Liver (tissue), 9 donors: ENCODE measurements around the gene MSMP. TPM values are rescaled to one million over a fixed set of nuclear protein-coding genes. Genes with fewer than 3 reads are reported as not detected.

ENCODE experiments used
- DNase-seq: peaks from one replicate; pipeline ENCODE4 v3.0.0-alpha.2; 2017; ENCODE audit warnings: low spot score
- H3K27ac ChIP-seq, 2 donors: one replicate each; pipeline ENCODE4 v1.7.0; 2013; ENCODE audit warnings: inconsistent platforms in 2 of 2, low read length in 2 of 2, control low read depth in 1 of 2, low read depth in 1 of 2, mild to moderate bottlenecking in 1 of 2
- H3K27me3 ChIP-seq, 4 donors: one replicate each; pipeline versions ENCODE4 v1.6.1 to v1.7.0; 2013; ENCODE audit warnings: low read length in 3 of 4, inconsistent platforms in 1 of 4, mild to moderate bottlenecking in 1 of 4, moderate library complexity in 1 of 4; ENCODE audit not compliant: control insufficient read depth in 4 of 4, insufficient read depth in 4 of 4
- H3K36me3 ChIP-seq, 4 donors: one replicate each; pipeline versions ENCODE4 v1.6.1 to v1.7.0; 2013; ENCODE audit warnings: low read length in 3 of 4, mild to moderate bottlenecking in 3 of 4, low read depth in 1 of 4, moderate library complexity in 1 of 4; ENCODE audit not compliant: control insufficient read depth in 4 of 4, insufficient read depth in 3 of 4
- H3K4me1 ChIP-seq, 4 donors: one replicate each; pipeline versions ENCODE4 v1.6.1 to v1.7.0; 2013; ENCODE audit warnings: low read length in 3 of 4, mild to moderate bottlenecking in 3 of 4, moderate library complexity in 1 of 4; ENCODE audit not compliant: control insufficient read depth in 4 of 4, insufficient read depth in 4 of 4
- H3K4me3 ChIP-seq, 3 donors: one replicate each; pipeline versions ENCODE4 v1.6.1 to v1.7.0; 2013; ENCODE audit warnings: low read length in 3 of 3, control low read depth in 1 of 3, low read depth in 1 of 3, mild to moderate bottlenecking in 1 of 3
- H3K9ac ChIP-seq, 2 donors: one replicate each; pipeline ENCODE4 v1.7.0; 2013; ENCODE audit warnings: low read length in 2 of 2, mild to moderate bottlenecking in 2 of 2, moderate library complexity in 2 of 2, control low read depth in 1 of 2, low read depth in 1 of 2
- H3K9me3 ChIP-seq, 4 donors: one replicate each; pipeline versions ENCODE4 v1.6.1 to v1.7.0; 2013; ENCODE audit warnings: low read length in 3 of 4; ENCODE audit not compliant: control insufficient read depth in 4 of 4
- ATF3 ChIP-seq: IDR thresholded peaks from 2 replicates; pipeline ENCODE4 v1.6.1; 2016; ENCODE audit warnings: antibody characterized with exemption
- CTCF ChIP-seq: fragments of 150-350 bp; IDR thresholded peaks from 2 replicates; pipeline ENCODE4 v1.5.1; 2017; ENCODE audit warnings: improper control_type of control experiment, low read depth, low read length; ENCODE audit not compliant: missing input control
- EGR1 ChIP-seq, 2 donors: IDR thresholded peaks; 2 replicates each; pipeline ENCODE4 v1.6.1; 2016 to 2018; ENCODE audit warnings: antibody characterized with exemption in 2 of 2, low read depth in 2 of 2
- FOXA1 ChIP-seq: IDR thresholded peaks from 2 replicates; pipeline ENCODE4 v1.6.1; 2016; ENCODE audit warnings: antibody characterized with exemption
- FOXA2 ChIP-seq: IDR thresholded peaks from 2 replicates; pipeline ENCODE4 v1.6.1; 2016; ENCODE audit warnings: antibody characterized with exemption
- GABPA ChIP-seq, 2 donors: IDR thresholded peaks in 1 of 2; conservative IDR thresholded peaks in 1 of 2; 2 replicates each; pipeline ENCODE4 v1.6.1; 2016; ENCODE audit warnings: antibody characterized with exemption in 2 of 2, mild to moderate bottlenecking in 1 of 2, moderate library complexity in 1 of 2
- HNF4A ChIP-seq, 2 donors: conservative IDR thresholded peaks; 2 replicates each; pipeline ENCODE4 v1.6.1; 2016; ENCODE audit warnings: antibody characterized with exemption in 2 of 2, mild to moderate bottlenecking in 2 of 2
- HNF4G ChIP-seq: IDR thresholded peaks from 2 replicates; pipeline ENCODE4 v1.6.1; 2016; ENCODE audit warnings: antibody characterized with exemption
- JUND ChIP-seq, 2 donors: IDR thresholded peaks; 2 replicates each; pipeline ENCODE4 v1.6.1; 2016; ENCODE audit warnings: antibody characterized with exemption in 2 of 2
- MAX ChIP-seq: IDR thresholded peaks from 2 replicates; pipeline ENCODE4 v1.6.1; 2016; ENCODE audit warnings: antibody characterized with exemption
- NR2F2 ChIP-seq: IDR thresholded peaks from 2 replicates; pipeline ENCODE4 v1.6.1; 2016; ENCODE audit warnings: antibody characterized with exemption
- REST ChIP-seq: IDR thresholded peaks from 2 replicates; pipeline ENCODE4 v1.6.1; 2016; ENCODE audit warnings: antibody characterized with exemption, mild to moderate bottlenecking
- RXRA ChIP-seq, 2 donors: IDR thresholded peaks; 2 replicates each; pipeline ENCODE4 v1.6.1; 2017 to 2018; ENCODE audit warnings: antibody characterized with exemption in 2 of 2, mild to moderate bottlenecking in 1 of 2
- SP1 ChIP-seq: IDR thresholded peaks from 2 replicates; pipeline ENCODE4 v1.6.1; 2018; ENCODE audit warnings: antibody characterized with exemption, mild to moderate bottlenecking
- TAF1 ChIP-seq: conservative IDR thresholded peaks from 2 replicates; pipeline ENCODE4 v1.6.1; 2016; ENCODE audit warnings: antibody characterized with exemption, mild to moderate bottlenecking
- YY1 ChIP-seq: IDR thresholded peaks from 2 replicates; pipeline ENCODE4 v1.6.1; 2016; ENCODE audit warnings: antibody characterized with exemption, mild to moderate bottlenecking
- ZBTB33 ChIP-seq: IDR thresholded peaks from 2 replicates; pipeline ENCODE4 v1.6.1; 2016; ENCODE audit warnings: antibody characterized with exemption
- WGBS: extraction: QIAGEN DNeasy Blood & Tissue Kit; methylation state at CpG from one replicate; pipeline ENCODE4 v1.1.7; 2013; 5-methylcytosine and 5-hydroxymethylcytosine counted together
- polyA plus RNA-seq, 2 donors: library from polyadenylated mRNA; stranded (reverse) in 1 of 2; unstranded in 1 of 2; fragments of 200-250 nt in 1 of 2; fragments of >200 nt in 1 of 2; fragmentation: Nextera tagmentation in 1 of 2; extraction: Ambion mirVana in 1 of 2; gene quantifications; one replicate each; pipeline versions ENCODE4 v1.2.1 to v1.2.3, GENCODE V29; 2013 to 2015
- total RNA-seq, 2 donors: library from RNA; depleted of rRNA; stranded (reverse); fragments of >200 nt; gene quantifications; one replicate each; pipeline ENCODE4 v1.2.3, GENCODE V29; 2014
- donor health status: healthy.
- donor health status: healthy.
- donor health status: healthy.
- donor health status: healthy.
- donor health status: healthy.

The MSMP gene
- total and polyA plus RNA-seq, 4 donors: not detected

GRCh38 chr9:35755071-35755470 lies 995 bp upstream of the MSMP start:
- Histone ChIP-seq H3K27me3 (no peaks in the 10 kb centered on the region), H3K36me3 (peaks cover 10 to 39% (median 34%) of the 10 kb centered on the region in 4 donors), H3K4me1 (peaks cover 11 to 29% (median 17%) of the 10 kb centered on the region in 4 donors), H3K27ac (no peak overlapping the region), H3K4me3 (no peak overlapping the region), H3K9ac (no peak overlapping the region), H3K9me3 (no peaks in the 10 kb centered on the region)
- no peak for DNase-seq
- 93% methylated on average over 4 of the region's 4 CpGs for WGBS
- TF ChIP-seq JUND (IDR thresholded peaks at IDR 0.05): no peak
- TF ChIP-seq NR2F2: no peak
- TF ChIP-seq GABPA (IDR thresholded peaks at IDR 0.05 in 1 of 2, conservative IDR thresholded peaks at IDR 0.05 in 1 of 2): no peak
- no peak for TF ChIP-seq ZBTB33
- no peak for TF ChIP-seq FOXA1
- TF ChIP-seq MAX: no peak

GRCh38 chr9:35753466-35753865 lies 610 bp downstream of the MSMP start:
- DNase-seq: no peak
- no peak overlapping the region for H3K4me3 ChIP-seq
- H3K27ac ChIP-seq: no peak overlapping the region
- H3K36me3 ChIP-seq: peaks cover 10 to 39% (median 34%) of the 10 kb centered on the region in 4 donors
- H3K27me3 ChIP-seq: no peaks in the 10 kb centered on the region
- peaks cover 9 to 30% (median 18%) of the 10 kb centered on the region in 4 donors for H3K4me1 ChIP-seq
- 95% methylated on average over 5 of the region's 5 CpGs for WGBS
- no peak overlapping the region for H3K9ac ChIP-seq
- H3K9me3 ChIP-seq: no peaks in the 10 kb centered on the region
- no peak for TF ChIP-seq REST
- TF ChIP-seq FOXA2: no peak
- no peak for TF ChIP-seq YY1
- no peak for TF ChIP-seq SP1
- no peak for TF ChIP-seq GABPA (IDR thresholded peaks at IDR 0.05 in 1 of 2, conservative IDR thresholded peaks at IDR 0.05 in 1 of 2)
- no peak for TF ChIP-seq FOXA1
- no peak for TF ChIP-seq RXRA (IDR thresholded peaks at IDR 0.05)
- TF ChIP-seq ZBTB33: no peak
- TF ChIP-seq EGR1 (IDR thresholded peaks at IDR 0.05; ENCODE audit: low read depth in 2 of 2): no peak
- no peak for TF ChIP-seq HNF4G
- no peak for TF ChIP-seq MAX
- no peak for TF ChIP-seq CTCF
- no peak for TF ChIP-seq ATF3
- no peak for TF ChIP-seq TAF1
- TF ChIP-seq JUND (IDR thresholded peaks at IDR 0.05): no peak
- no peak for TF ChIP-seq HNF4A (conservative IDR thresholded peaks at IDR 0.05)
